ENCODE measurements around the gene R3HDM4. TPM values are rescaled to one million over a fixed set of nuclear protein-coding genes. Genes with fewer than 3 reads are reported as not detected.

Gene R3HDM4
- total and polyA plus RNA-seq, 9 donors: 13.1 to 38.6 (median 34.0) TPM

GRCh38 chr19:955803-956765 lies 43.1 kb upstream of the R3HDM4 start:
- peaks cover 50% of the 10 kb centered on the region for H3K27me3 ChIP-seq (ENCODE audit: control insufficient read depth, insufficient read depth, low read length)
- peaks cover 5% of the 10 kb centered on the region for H3K36me3 ChIP-seq (ENCODE audit: control insufficient read depth, insufficient read depth, low read length)
- H3K9me3 ChIP-seq (replicated peaks; ENCODE audit: control insufficient read depth, low read depth, low read length): no peaks in the 10 kb centered on the region
- DNase-seq: no peak
- no peak overlapping the region for H3K27ac ChIP-seq (ENCODE audit: low read length)
- H3K4me1 ChIP-seq (ENCODE audit: control insufficient read depth, insufficient read depth, low read length): peaks cover 33% of the 10 kb centered on the region
- H3K4me3 ChIP-seq (ENCODE audit: low read length): no peak overlapping the region
- 60% methylated on average over 44 of the region's 55 CpGs for WGBS (ENCODE audit: insufficient coverage)

- H3K4me1 ChIP-seq (ENCODE audit: control insufficient read depth, insufficient read depth, low read length): peaks cover 33% of the 10 kb centered on the region
- H3K9me3 ChIP-seq (replicated peaks; ENCODE audit: control insufficient read depth, low read depth, low read length): no peaks in the 10 kb centered on the region
- no peak overlapping the region for H3K4me3 ChIP-seq (ENCODE audit: low read length)
- WGBS (ENCODE audit: insufficient coverage): 64% methylated on average over 35 of the region's 43 CpGs
- no peaks in the 10 kb centered on the region for H3K36me3 ChIP-seq (ENCODE audit: control insufficient read depth, insufficient read depth, low read length)
- no peak overlapping the region for H3K27ac ChIP-seq (ENCODE audit: low read length)
- no peak for DNase-seq
- peaks cover 48% of the 10 kb centered on the region for H3K27me3 ChIP-seq (ENCODE audit: control insufficient read depth, insufficient read depth, low read length)
Observed at GRCh38 chr19:954672-955494, 41.9 kb upstream of the R3HDM4 start.

GRCh38 chr19:954272-954671 lies 41.3 kb upstream of the R3HDM4 start:
- Histone ChIP-seq H3K27me3 (ENCODE audit: control insufficient read depth, insufficient read depth, low read length) (peaks cover 47% of the 10 kb centered on the region), H3K36me3 (ENCODE audit: control insufficient read depth, insufficient read depth, low read length) (no peaks in the 10 kb centered on the region), H3K4me3 (ENCODE audit: low read length) (no peak overlapping the region), H3K4me1 (ENCODE audit: control insufficient read depth, insufficient read depth, low read length) (peaks cover 33% of the 10 kb centered on the region), H3K27ac (ENCODE audit: low read length) (no peak overlapping the region), H3K9me3 (replicated peaks; ENCODE audit: control insufficient read depth, low read depth, low read length) (no peaks in the 10 kb centered on the region)
- DNase-seq: no peak
- whole genome bisulfite sequencing (ENCODE audit: insufficient coverage): 61% methylated on average over 11 of the region's 14 CpGs

GRCh38 chr19:953445-954271 lies 40.6 kb upstream of the R3HDM4 start:
- no peak overlapping the region for H3K4me3 ChIP-seq (ENCODE audit: low read length)

GRCh38 chr19:952680-953444 lies 39.8 kb upstream of the R3HDM4 start:
- 34% methylated on average over 3 of the region's 21 CpGs for WGBS (ENCODE audit: insufficient coverage)
- H3K36me3 ChIP-seq (ENCODE audit: control insufficient read depth, insufficient read depth, low read length): no peaks in the 10 kb centered on the region
- H3K9me3 ChIP-seq (replicated peaks; ENCODE audit: control insufficient read depth, low read depth, low read length): no peaks in the 10 kb centered on the region
- H3K4me1 ChIP-seq (ENCODE audit: control insufficient read depth, insufficient read depth, low read length): peaks cover 36% of the 10 kb centered on the region
- H3K4me3 ChIP-seq (ENCODE audit: low read length): peak overlapping the region; percentile 1
- peaks cover 47% of the 10 kb centered on the region for H3K27me3 ChIP-seq (ENCODE audit: control insufficient read depth, insufficient read depth, low read length)
- DNase-seq: no peak
- H3K27ac ChIP-seq (ENCODE audit: low read length): no peak overlapping the region

More at GRCh38 chr19:953445-954271, 40.6 kb upstream of the R3HDM4 start:
- Histone ChIP-seq H3K27ac (ENCODE audit: low read length) (no peak overlapping the region), H3K4me1 (ENCODE audit: control insufficient read depth, insufficient read depth, low read length) (peaks cover 33% of the 10 kb centered on the region), H3K27me3 (ENCODE audit: control insufficient read depth, insufficient read depth, low read length) (peaks cover 47% of the 10 kb centered on the region), H3K9me3 (replicated peaks; ENCODE audit: control insufficient read depth, low read depth, low read length) (no peaks in the 10 kb centered on the region), H3K36me3 (ENCODE audit: control insufficient read depth, insufficient read depth, low read length) (no peaks in the 10 kb centered on the region)
- whole genome bisulfite sequencing (ENCODE audit: insufficient coverage): 19% methylated on average over 20 of the region's 33 CpGs
- no peak for DNase-seq

- H3K4me1 ChIP-seq (ENCODE audit: control insufficient read depth, insufficient read depth, low read length): peaks cover 35% of the 10 kb centered on the region
Observed at GRCh38 chr19:952049-952679, 39.1 kb upstream of the R3HDM4 start.

GRCh38 chr19:950352-951066 lies 37.5 kb upstream of the R3HDM4 start:
- Histone ChIP-seq H3K27ac (ENCODE audit: low read length) (no peak overlapping the region), H3K4me1 (ENCODE audit: control insufficient read depth, insufficient read depth, low read length) (peaks cover 22% of the 10 kb centered on the region), H3K4me3 (ENCODE audit: low read length) (no peak overlapping the region), H3K9me3 (replicated peaks; ENCODE audit: control insufficient read depth, low read depth, low read length) (no peaks in the 10 kb centered on the region), H3K36me3 (ENCODE audit: control insufficient read depth, insufficient read depth, low read length) (no peaks in the 10 kb centered on the region), H3K27me3 (ENCODE audit: control insufficient read depth, insufficient read depth, low read length) (peaks cover 30% of the 10 kb centered on the region)
- 83% methylated on average over 8 of the region's 17 CpGs for WGBS (ENCODE audit: insufficient coverage)
- no peak for DNase-seq

More at GRCh38 chr19:952049-952679, 39.1 kb upstream of the R3HDM4 start:
- no peaks in the 10 kb centered on the region for H3K36me3 ChIP-seq (ENCODE audit: control insufficient read depth, insufficient read depth, low read length)
- peaks cover 46% of the 10 kb centered on the region for H3K27me3 ChIP-seq (ENCODE audit: control insufficient read depth, insufficient read depth, low read length)
- H3K27ac ChIP-seq (ENCODE audit: low read length): no peak overlapping the region
- DNase-seq: no peak
- no peak overlapping the region for H3K4me3 ChIP-seq (ENCODE audit: low read length)
- 75% methylated on average over 9 of the region's 14 CpGs for WGBS (ENCODE audit: insufficient coverage)
- no peaks in the 10 kb centered on the region for H3K9me3 ChIP-seq (replicated peaks; ENCODE audit: control insufficient read depth, low read depth, low read length)

GRCh38 chr19:948842-949496 lies 36.0 kb upstream of the R3HDM4 start:
- H3K4me1 ChIP-seq (ENCODE audit: control insufficient read depth, insufficient read depth, low read length): peaks cover 26% of the 10 kb centered on the region
- H3K27me3 ChIP-seq (ENCODE audit: control insufficient read depth, insufficient read depth, low read length): peaks cover 15% of the 10 kb centered on the region
- no peak overlapping the region for H3K27ac ChIP-seq (ENCODE audit: low read length)
- no peak overlapping the region for H3K4me3 ChIP-seq (ENCODE audit: low read length)
- no peak for DNase-seq
- no peaks in the 10 kb centered on the region for H3K36me3 ChIP-seq (ENCODE audit: control insufficient read depth, insufficient read depth, low read length)
- no peaks in the 10 kb centered on the region for H3K9me3 ChIP-seq (replicated peaks; ENCODE audit: control insufficient read depth, low read depth, low read length)
- 86% methylated on average over 17 of the region's 25 CpGs for whole genome bisulfite sequencing (ENCODE audit: insufficient coverage)

All from muscle of leg (tissue), 11 donors.